ENCODE data around the gene IGLON5.

IGLON5 gene

GRCh38 chr19:51318687-51319648 is 7.5 kb downstream of the IGLON5 start:
- no peak for DNase-seq

- DNase-seq, result no peak
These were observed 8.3 kb downstream of the IGLON5 start for GRCh38 chr19:51319649-51320279.

- no peak for DNase-seq
These were observed 8.8 kb downstream of the IGLON5 start for GRCh38 chr19:51320280-51320657.

- DNase-seq, result no peak
These were observed 10.4 kb downstream of the IGLON5 start for GRCh38 chr19:51321799-51322198.

GRCh38 chr19:51323481-51324166 is 12.2 kb downstream of the IGLON5 start:
- DNase-seq, result no peak

GRCh38 chr19:51324167-51324481 is 12.7 kb downstream of the IGLON5 start:
- DNase-seq, result no peak

GRCh38 chr19:51325161-51325976 is 13.9 kb downstream of the IGLON5 start:
- DNase-seq, result no peak

- DNase-seq, result no peak
These were observed 15.0 kb downstream of the IGLON5 start for GRCh38 chr19:51326216-51327065.

DNA sequence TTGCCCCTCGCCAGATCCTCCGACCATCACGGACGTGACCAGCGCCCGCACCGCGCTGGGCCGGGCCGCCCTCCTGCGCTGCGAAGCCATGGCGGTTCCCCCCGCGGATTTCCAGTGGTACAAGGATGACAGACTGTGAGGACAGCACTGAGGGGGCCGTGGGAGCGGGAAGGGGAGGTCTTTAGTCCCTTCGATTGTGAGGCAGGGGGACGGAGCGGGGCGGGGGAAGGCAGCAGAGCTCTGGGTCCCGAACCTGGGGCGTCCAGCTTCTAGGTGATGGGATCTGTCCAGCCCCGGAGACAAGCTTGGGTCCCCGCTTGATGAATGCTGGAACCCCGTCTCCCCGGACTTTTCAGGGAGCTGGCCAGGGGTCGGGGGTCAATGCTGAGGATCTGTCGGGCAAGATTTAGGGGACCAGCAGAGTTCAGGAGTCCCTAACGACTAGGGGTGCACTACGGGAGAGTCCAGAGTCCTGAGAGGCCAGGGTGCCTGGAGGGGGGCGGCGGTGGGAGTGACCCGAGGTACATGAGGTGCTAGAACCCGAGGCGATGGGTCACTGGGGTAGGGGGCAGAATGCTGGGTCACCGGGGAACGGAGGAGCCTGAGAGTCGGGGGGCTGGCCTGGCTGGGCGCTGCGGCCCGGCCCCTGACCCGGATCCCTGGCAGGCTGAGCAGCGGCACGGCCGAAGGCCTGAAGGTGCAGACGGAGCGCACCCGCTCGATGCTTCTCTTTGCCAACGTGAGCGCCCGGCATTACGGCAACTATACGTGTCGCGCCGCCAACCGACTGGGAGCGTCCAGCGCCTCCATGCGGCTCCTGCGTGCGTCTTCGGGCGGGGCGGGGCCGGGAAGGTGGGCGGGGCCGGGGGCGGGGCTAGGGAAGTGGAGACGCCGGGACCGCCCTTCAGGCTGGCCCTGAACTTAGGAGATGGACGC is 15.9 kb downstream of the IGLON5 start:
- DNase-seq, result no peak

- no peak for DNase-seq
These were observed 18.0 kb downstream of the IGLON5 start for GRCh38 chr19:51329411-51329810.

GRCh38 chr19:51330366-51330765 is 18.9 kb downstream of the IGLON5 start:
- DNase-seq, result no peak

DNA sequence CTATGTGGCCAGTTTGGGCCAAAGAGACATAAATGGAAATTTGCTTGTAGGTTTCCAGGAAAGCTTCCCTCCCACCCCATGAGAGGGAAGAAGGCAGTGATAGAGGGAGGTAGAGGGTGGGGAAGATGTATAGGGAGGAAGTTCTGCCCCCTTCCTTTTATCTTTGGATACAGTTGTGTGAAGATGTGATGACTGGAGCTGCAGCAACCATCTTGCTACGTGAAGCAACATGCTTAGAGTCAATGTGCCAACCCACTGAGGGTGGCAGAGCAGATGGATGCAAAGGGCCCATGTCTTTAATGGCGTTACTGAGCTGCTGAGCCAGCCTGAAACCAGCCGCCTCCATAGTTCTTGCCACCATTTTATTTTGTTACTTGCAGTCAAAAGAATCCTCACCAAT is 19.7 kb downstream of the IGLON5 start:
- no peak for DNase-seq

DNA sequence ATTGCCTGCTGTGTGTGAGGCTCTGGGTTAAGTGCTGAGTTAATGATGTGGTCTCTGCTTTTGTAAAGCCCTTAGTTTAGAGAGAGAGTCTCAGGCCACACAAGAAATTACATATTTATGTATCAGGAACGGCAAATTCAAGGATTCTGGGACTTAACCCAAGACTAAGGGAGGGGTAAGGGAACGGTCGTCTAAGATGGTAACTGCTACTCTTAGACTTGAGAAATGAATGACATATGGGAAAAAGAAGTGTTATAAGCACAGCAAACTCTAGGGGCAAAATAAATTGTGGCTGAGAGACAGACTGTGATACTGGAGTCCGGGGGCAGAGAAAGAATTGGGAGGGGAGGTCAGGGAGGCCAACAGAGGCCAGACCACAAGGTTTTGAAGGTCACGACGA is 20.3 kb downstream of the IGLON5 start:
- no peak for DNase-seq

DNA sequence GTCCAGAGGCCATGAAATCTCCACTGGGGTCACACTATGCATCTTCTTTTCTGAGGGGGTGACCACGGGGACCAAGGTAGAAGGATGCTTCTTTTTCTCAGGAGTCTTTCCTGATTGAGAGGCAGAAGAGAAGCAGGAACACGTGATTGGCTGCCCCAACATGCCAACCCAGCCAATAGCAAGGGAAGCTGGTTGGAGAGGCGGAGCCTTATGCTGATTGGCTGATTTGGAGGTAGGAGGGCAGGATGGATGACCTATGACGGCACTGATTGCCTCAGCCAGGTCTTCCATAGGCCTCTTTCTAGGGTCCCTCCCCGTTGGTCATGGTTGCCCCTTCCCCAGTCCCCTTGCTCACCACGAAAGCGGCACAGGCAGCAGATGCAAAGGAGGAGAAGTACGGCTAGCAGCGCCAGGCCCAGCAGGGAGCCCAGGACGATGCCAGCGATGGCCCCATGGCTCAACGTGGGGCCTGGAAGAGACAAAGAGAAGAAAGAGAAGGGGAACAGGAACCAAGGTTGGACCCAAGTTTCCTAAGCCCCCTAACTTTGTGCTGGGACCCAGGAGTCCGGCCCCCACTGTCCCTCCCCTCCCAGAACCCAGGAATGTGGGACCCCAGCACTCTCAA is 22.5 kb downstream of the IGLON5 start:
- no peak for DNase-seq

- DNase-seq, result no peak
These were observed 25.9 kb downstream of the IGLON5 start for GRCh38 chr19:51337141-51337860.

- DNase-seq, result no peak
These were observed 26.6 kb downstream of the IGLON5 start for GRCh38 chr19:51337861-51338562.

DNA sequence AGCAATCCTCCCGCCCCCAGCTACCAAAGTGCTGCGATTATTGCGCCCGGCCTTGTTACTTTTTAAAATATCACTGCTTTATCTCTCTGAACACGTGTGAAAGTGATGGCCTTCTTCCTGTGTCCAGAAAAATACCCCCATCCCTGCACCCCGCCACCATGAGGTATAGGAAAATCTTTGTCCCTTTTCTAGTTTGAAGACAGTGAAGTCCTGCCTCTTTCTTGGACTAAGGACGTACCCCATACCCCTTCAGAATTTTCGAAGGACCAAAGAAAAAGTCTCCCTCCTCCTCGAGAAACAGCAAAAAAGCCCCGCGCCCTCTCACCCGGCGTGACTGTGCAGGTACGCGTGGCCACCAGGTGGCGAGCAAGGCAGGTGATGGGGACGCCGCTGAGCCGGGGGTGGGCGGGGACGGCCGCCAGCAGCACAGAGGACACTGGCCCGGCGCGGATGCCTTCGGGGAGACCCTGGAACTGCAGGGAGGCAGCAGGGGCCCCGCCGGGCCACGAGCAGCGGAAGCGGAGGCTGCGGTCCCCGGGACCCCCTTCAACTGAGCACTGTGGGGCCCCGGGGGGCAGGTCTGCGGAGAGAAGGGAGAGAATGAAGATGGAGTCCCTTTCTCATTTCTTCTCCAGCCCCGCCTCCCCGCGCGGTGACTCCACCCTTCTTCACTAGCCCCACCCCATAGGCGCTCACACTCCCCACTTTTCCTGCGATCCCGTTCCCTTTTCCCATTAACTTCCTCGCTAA is 27.3 kb downstream of the IGLON5 start:
- DNase-seq, result no peak

GRCh38 chr19:51339313-51339686 is 27.9 kb downstream of the IGLON5 start:
- DNase-seq, result no peak

Data from cortex of kidney (tissue), 1 donor.